DMS114 treated with DMSO at 0.1 percent for 48 hours (cell line): ENCODE results near the gene VEGFA.

Source experiments
- DNase-seq: peaks from one replicate; lab custom pipeline; 2025; ENCODE audit not compliant: unreplicated experiment; lab: John Stamatoyannopoulos, UW

The VEGFA gene

DNA sequence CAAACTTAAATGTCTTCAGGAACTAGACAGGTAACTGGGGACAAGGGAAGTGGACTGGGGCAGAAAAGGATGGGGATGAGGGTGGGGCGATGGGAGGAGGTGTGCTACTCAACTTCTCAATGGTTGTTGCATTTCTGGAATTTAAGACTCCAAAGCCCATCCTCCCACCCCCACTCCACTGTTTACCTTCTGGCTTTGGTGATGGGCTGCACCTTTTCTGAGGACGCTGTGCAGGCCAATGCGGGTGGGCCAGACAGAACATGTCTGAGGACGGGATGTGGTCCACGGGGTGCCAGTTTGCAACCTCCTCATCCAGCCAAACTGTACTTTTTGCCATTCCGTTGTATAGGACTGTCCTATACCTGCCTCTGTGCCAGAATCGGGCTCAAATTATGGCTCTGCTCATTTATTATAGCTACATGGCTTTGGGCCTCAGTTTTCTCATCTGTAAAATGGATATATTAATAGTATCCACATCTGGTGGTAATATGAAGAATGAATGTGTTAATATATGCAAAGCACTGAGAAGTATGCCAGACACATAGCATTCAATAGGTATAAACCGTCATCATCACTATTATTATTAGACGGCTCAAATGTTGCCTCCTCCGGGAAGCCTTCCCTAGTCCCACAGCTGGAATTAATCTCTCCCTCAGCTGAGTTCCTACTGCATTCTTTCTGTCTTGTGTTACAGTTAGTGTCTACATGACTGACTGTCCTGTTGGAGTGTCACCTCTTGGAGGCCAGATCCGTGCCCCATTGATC is 31.0 kb upstream of the VEGFA start:
- no peak for DNase-seq

DNA sequence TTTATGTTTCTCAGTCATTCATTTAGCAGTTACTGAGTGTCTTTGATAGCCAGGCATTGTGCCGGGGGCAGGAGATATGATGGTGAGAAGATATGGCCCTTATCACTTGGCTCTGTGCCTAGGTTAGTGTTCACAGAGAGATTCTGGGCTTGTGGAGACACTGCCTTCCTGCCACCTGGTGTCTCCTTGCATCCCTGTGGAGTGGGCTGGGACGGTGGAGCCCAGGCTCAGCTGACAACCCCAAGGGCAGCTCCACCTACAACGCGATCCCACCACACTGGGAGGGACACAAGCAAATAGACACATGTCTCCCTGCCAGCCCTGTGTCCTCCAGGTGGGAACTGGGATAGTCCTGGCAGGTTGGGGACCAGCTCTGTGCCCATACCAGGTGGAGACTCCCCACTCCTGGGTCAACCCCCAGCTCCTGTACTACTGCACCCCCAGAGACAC is 30.3 kb upstream of the VEGFA start:
- no peak for DNase-seq

DNA sequence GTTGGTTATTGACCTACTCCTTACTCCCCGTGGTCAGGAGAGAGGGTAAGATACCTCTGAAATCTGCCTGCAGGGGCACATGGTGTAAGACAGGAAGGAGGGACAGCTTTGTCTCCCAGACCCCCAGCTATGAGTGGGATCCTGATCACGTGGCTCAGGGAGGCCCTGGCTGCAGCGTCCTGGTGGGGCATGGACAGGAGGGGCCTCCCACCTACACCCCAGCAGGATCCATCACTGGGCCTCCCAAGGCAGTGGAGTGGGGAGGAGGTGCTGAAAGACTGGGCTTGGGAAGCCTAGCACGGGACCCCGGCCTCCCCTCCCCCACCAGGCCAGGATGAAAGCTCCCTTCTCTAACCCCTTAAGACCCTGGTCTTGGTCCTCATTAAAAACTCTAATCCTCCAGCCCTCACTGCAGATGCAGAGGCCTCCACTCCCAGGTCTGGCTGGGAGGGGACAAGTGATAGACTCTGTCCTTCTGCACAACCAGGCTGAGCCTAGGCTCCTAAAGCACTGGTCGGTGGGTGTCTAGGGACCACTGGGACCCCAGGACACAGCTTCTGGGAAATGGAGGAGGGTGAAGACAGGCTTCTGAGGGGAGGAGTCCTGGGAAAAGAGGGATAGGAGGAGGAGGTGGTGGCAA is 29.6 kb upstream of the VEGFA start:
- DNase-seq = no peak

DNA sequence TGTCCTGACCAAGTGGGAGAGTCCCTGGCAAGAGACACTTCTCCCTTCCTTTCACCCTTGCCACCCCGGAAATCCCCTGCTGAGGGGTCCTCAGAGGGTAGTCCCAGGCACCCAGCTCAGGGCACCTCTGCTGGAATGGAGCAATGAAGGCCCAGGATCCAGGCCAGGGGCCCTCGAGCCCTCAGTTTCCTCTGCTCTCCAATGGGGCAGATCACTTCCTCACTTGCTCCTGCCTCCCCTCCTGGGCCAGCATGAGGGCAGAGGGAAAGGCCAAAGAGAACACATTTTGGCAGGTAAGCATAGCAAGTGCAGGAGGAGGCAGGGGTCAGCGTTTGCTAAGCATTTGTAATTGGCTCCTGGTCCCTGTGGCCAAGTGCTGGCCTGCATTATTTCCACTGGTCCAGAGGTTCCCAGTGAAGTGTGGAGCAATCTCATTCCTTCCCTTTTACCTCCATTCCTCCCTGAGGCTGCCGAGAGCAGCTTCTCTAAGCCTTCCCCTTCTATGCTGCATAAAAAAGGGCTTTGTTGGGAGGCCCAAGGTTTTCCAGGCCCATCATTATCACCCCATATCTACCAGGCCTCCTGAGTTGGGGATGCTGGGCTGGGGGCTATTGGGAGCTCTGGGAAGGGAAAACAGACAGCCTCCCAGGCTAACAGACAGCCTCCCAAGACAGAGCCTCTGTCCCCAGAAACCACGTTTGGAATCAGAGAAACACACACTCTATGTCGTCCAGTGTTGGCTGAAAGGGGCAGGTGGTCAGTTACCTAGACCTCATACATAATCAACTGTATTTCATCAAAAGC is 28.8 kb upstream of the VEGFA start:
- no peak for DNase-seq

DNA sequence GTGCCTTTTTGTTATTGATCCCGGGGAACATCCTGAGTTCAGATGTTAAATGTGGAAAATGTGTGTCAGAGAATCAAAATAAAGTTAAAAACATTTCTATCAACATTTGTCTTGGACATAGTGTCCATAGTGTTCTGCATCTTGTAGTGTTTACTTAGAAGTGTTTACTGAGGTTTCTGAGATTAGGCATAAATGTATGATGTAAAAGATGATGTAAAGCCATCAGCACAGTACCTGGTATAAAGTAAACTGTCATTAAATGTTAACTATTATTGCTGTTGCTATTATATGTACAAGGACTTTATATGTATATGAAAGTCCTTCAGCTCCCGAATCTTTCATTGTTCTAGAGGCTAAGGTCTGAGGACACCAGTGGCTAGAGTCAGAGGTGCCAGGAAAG is 28.2 kb upstream of the VEGFA start:
- no peak for DNase-seq

DNA sequence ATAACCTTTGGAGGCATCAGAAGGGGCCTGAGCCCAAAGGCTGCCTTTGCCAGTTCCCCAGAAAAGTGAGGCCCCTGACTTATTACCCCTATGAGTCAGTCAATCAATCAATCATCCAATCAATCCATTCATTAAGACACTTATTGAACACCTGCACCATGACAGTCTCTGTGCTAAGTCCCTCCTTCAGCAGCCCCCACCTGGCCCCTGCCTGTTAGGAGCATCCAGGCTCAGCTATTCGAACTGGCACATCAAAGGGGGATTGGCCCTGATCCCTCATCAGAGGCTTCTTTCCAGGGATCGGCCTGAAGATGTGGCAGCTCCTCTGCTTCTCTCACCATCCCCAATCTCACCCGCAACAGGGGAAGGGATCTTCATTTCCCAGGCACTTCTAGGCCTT is 27.7 kb upstream of the VEGFA start:
- DNase-seq = no peak

DNA sequence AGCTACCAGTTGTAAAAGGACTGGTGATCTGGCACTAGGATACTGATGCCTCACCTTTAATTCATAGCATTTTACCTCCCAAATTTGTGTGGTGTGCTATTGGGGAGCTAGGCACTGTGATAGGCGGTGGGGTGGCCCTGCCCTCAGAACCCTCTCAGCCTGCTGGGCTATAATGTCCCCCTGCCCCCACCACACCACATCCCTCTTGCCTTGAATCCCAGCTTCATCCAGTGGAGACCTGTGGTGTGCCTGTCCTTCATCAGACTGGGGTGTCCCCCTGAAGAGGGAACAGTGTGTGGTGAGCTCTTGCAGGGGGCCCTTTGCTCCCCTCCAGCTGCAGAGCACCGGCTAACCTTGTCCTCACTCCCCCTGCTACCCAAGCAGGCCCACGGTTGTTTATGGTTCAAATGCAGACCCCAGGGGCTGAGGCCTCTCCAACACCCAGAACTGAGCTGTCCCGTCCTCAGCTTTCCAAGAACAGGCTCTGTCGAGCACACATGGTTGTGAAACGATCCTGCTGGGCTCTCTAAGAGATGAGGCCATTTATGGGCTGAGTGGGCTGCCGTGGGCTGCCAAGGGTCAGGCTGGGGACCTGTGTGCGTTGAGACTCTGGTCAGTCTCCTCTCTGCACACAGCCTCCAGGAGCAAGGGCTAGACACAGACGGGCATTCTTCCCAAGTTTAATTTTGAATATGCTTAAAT is 26.9 kb upstream of the VEGFA start:
- no peak for DNase-seq

DNA sequence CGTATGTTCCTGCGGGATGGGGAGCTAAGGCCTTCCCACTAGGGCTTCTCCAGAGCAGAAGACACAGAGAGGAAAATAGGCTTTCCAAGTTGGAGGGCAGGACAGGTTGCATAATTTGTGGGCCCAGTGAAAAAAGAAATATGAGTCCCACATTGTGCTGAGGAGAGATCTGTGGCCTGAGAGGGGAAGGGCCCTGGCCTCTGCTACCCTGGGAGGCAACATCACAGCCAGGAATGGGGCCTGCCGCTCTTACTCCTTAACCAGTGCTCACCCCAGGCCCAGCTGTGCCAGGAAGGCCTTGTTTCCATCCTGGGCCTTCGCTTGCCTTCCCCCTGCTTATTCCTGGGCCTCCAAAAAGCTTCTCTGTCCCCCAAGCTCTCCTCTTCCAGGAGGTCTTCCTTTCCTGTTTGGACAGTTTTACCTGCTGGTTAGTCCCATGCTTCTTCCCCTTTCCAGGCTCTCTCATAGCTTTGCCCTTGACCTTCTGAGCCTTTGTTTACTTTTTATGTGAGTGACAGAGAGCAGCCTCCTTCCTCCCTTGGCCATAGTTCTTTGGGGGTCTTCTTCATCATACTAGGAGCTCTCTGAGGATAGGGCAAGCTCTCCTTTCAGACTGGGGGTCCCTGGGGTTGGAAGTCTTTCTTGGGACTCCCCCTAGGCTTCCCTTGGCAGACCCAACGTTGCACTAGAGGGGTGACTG is 26.2 kb upstream of the VEGFA start:
- DNase-seq = no peak

DNA sequence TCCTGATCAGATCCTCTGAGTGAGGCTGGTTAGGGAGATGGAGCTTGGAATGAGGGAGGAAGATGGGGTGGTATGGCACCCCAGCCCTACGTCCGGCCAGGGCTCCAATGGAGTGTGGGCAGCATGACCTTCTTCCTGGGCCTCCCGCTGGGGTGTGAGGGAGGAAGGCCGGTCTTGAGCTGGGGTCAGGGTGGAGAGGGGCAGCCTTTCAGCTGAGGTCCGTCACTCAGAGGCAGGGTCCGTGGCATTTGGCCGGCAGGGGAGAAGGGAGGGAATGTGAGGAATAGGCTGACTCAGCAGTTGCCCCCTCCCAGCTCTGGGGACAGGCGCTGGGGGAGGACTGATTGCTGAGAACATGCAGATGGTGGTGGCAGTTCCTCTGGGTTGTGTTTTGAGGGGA is 25.5 kb upstream of the VEGFA start:
- no peak for DNase-seq

DNA sequence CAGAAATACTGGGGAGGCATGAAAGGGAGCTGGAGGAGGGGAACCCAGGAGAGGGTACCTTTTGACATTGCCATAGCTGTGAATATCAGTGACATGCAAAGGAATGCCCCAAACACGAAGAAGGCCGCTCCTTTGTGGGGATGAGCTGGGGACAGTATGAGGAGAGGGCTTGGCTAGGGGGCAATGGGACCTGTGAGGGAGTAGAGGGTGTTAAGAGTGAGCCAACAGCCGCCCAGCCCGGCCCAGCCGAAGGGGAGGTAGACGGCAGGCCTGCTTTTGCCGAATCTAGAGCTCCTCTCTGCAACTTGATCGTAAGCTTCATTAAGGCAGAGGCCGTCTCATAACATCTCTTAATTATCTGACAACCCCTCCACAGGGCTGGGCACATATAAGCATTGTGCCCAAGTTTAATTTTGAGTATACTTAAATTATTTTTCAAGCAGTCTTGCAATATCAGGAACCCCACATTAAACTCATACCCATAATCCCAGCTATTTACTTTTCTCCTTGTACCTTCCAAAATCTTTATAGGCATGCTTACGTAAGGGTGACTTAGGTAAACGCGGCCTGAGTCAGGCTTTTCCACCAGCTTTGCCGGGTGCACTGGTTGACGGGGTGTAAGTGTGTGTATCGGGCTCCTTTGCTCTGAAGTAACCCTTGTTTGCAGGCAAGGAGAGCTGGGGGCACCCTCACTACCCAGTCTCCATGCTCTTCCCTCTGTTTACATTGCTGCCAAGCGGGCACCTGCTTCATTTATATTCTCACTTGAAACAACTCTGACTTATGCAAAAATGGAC is 24.9 kb upstream of the VEGFA start:
- DNase-seq = no peak

DNA sequence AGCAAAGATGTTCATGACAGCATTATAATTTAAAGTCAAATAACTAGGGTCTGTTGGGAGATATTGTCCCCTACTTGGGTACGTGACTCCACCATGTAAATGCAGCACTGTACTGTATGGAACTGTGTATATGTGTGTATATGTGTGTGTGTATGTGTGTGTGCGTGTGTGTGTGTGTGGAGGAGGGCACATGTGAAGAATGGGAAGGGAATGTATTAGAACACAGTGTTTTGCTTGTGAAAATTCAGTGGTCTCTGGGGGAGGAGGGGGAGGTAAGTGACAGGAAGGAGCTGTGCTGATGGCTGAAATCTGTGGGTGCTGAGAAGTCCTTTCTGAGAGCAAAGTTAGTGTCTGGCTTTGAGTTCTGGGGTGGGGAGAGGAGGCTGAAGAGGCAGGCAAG is 23.9 kb upstream of the VEGFA start:
- DNase-seq = no peak

DNA sequence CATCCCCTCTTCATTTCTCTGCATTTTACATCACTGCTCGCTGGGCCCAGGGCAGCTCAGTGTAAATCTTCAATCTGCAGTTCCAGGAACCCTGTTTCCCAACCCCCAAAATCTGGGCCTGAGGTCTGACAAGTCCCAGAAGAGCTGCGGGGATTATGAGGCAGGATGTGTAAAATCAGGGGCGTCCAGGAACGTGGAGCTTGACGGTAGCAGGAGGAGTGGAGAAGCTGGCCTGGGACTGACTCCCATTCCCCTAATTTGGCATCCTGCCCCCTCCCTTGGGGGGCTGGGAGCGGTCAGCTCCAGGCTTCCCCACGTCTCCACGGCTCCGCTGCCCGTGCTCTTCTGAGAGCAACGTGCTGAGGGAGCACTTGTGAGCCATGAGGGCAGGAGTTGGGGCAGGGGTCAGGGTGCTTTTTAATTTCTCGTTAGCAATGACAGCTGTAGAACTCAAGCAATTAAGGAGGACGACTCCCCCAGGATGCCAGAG is 23.4 kb upstream of the VEGFA start:
- DNase-seq = no peak

DNA sequence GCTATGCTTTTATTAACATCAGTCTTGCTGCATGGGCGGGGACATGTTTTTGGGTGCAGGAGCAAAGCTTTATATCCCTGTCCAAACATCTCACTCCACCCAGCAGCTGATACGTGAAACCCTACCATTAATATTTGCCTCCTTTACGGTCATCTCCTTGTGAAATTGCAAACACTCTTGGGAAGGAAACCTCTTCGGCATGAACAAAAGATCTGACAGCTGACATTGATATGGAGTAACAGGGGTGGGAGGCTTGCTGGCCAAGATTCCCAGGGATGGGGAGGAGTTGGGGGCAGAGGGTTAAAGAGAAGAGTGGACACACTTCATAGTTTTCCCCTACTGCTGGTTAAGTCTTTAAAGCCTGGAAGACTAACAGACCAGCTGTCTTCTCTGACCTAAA is 22.2 kb upstream of the VEGFA start:
- no peak for DNase-seq

DNA sequence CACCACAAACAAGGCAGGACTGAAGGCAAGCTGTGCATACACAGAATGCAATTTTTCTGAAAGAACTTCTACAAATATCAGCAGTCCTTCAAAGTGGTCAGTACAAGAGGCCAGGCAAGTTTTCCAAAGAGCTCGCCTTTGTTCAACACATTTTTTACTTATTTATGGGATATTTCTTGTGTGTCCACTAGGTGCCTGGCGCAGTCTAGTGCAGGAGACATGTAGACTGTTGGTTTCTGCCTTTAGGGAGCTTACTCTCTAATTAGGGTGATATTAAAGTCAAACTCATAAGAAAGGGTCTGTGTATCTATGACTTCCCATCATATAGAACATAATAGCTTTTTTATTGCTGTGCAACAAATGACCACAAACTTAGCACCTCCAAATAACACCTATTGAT is 21.2 kb upstream of the VEGFA start:
- DNase-seq = no peak

DNA sequence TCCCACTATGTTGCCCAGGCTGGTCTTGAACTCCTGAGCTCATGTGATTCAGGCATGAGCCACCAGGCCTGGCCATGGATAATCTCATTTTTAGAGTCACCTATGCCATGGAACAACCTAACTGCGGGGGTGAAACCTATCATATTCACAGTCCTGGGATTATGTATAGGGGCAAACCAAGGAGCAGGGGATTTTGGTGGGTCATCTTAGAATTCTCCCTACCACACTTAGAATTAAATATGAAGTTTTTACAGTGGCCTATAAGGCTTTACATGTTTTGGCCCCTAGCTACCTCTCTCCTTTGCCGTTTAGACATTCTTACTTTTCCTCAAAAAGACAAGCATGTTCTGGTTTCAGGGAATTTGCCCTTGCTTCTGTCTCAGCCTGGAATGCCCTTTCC is 20.6 kb upstream of the VEGFA start:
- DNase-seq = no peak

DNA sequence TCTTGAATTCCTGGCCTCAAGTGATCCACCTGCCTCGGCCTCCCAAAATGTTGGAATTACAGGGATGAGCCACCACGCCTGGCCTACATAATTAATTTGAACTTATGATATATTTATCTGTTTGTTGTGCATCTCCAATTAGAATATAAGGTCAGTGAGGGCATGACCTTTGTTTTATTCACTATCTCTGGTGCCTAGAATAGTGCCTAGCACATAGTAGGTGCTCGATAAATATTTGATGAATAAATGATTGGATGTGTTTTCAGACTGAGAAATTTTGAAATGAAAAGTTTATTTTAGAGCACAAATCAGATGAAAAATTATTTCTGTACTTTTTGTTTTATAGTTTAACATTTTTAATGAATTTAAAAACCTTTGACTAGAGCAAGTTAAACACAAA is 19.4 kb upstream of the VEGFA start:
- no peak for DNase-seq

DNA sequence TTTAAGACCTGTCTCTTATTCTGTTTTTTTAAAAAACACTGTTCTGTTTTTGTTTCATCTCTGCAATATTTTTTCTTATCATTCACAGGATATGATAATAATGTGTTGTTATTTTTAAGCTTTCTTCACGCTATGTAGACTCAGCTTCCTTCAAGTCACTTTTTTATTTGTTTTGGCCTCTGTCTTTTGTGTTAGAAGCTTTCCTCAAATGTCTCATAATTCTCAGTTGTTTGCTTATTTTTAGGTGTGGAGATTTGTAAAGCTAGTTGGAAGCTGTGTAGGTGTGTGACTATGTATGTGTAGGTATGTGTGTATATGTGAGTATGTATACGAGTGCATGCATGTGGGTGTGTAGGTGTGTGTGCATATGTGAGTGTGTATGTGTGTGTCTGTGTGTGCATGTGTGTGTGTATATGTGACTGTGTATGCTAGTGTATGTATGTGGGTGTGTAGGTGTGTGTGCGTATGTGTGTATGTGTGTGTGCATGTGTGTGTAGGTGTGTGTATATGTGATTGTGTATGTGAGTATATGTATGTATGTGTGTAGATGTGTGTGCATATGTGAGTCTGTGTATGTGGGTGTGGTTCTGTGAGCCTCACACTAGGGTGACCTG is 16.3 kb upstream of the VEGFA start:
- DNase-seq = no peak

DNA sequence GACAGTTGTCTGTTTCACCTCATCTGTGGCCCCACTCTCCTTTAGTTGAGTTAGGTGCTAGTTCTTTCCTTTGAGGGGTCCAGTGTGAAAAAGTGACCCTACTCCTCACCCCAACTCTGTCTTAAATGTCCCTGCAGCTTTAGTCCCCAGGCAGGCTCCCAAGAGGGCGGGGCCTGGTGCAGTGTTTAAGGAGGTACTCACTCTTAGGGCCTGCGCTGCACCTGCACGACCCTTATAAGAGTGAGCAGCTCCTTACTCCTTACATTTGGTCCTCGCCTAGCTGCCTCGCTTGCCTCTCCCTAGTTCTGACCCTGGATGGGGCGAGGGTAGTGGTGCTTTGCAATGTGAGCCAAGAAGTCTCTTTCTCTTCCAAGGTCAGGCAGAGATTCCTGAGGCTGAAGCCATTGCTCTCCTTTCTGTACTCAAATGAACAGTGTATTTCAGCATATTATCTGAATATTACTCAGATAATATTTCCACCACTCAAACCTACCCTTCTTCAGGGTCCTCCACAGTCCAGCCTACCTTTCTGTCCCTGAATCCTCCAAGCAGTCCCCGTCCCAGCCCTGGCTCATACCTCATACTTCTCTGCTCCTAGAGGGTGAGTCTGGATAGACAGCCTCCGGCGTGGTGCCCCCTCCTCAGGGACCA is 11.9 kb upstream of the VEGFA start:
- no peak for DNase-seq

DNA sequence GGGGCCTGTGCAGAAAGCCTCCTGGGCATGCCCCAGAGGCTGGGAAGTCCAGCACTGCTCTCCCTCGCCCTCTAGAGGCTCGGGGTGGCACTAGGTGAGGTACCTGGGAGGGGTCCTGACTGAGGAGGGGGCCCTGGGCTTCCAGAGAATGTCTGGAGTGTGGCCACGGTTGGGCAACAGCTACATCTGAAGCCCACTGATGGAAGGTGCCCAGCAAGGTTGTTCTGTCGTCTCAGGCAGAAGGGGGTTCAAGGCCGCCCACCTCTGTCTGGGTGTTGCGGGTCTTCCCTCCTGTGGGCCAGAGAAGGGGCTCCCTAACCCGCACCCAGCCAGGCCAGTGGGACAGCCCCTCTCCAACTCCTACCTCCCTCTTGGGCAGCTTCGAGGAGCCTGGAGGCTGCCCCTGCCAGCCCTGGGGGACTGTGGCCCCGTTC is 11.4 kb upstream of the VEGFA start:
- DNase-seq = no peak
